Natural killer cell (primary cell): ENCODE measurements around the gene SAE1. TPM values are rescaled to one million over a fixed set of nuclear protein-coding genes. Genes with fewer than 3 reads are reported as not detected.

Experiments used
- ATAC-seq, 3 donors: fragments of 150-1000 bp in 2 of 3; fragments of 200-7000 bp in 1 of 3; cut with Tn5 transposase; 1 replicate in 1 of 3; 2 replicates in 2 of 3; pipeline ENCODE4 v1.10.0; 2021; ENCODE audit warnings: mild to moderate bottlenecking in 2 of 3, moderate library complexity in 2 of 3
- DNase-seq, 2 donors: peaks; one replicate each; pipeline versions ENCODE4 v3.0.0 to v3.0.0-alpha.2; 2013 to 2021; ENCODE audit warnings: mixed read lengths in 1 of 2
- H3K27ac ChIP-seq: one replicate; pipeline ENCODE4 v1.5.1; 2013; ENCODE audit warnings: mild to moderate bottlenecking, low read length
- H3K27me3 ChIP-seq: one replicate; pipeline ENCODE4 v1.6.1; 2013; ENCODE audit warnings: low read length; ENCODE audit not compliant: control insufficient read depth, insufficient read depth
- H3K36me3 ChIP-seq: one replicate; pipeline ENCODE4 v1.6.1; 2013; ENCODE audit warnings: low read length; ENCODE audit not compliant: control insufficient read depth, insufficient read depth
- H3K4me1 ChIP-seq: one replicate; pipeline ENCODE4 v1.6.1; 2013; ENCODE audit warnings: low read length; ENCODE audit not compliant: control insufficient read depth, insufficient read depth
- H3K4me3 ChIP-seq: one replicate; pipeline ENCODE4 v1.5.1; 2013; ENCODE audit warnings: low read length
- H3K9me3 ChIP-seq: one replicate; pipeline ENCODE4 v1.6.1; 2013; ENCODE audit warnings: low read length; ENCODE audit not compliant: control insufficient read depth, insufficient read depth
- H3K27ac Mint-ChIP-seq, 2 donors: one replicate each; pipeline ENCODE4 v1.8.0; 2022; ENCODE audit warnings: mild to moderate bottlenecking in 2 of 2, mixed read lengths in 2 of 2, moderate library complexity in 1 of 2
- H3K27me3 Mint-ChIP-seq, 2 donors: one replicate each; pipeline ENCODE4 v1.8.0; 2022; ENCODE audit warnings: low read depth in 2 of 2, mixed read lengths in 2 of 2
- H3K36me3 Mint-ChIP-seq: one replicate; pipeline ENCODE4 v1.8.0; 2022; ENCODE audit warnings: mixed read lengths
- H3K4me1 Mint-ChIP-seq, 2 donors: one replicate each; pipeline ENCODE4 v1.8.0; 2022; ENCODE audit warnings: mixed read lengths in 2 of 2
- H3K4me3 Mint-ChIP-seq: one replicate; pipeline ENCODE4 v1.8.0; 2022; ENCODE audit warnings: mild to moderate bottlenecking, moderate library complexity, mixed read lengths
- H3K9me3 Mint-ChIP-seq, 2 donors: one replicate each; pipeline ENCODE4 v1.8.0; 2022; ENCODE audit warnings: mixed read lengths in 2 of 2
- CTCF ChIP-seq: fragments of 200-600 bp; IDR thresholded peaks from one replicate; pipeline ENCODE4 v1.8.0; 2022; ENCODE audit warnings: antibody characterized with exemption
- WGBS: methylation state at CpG from one replicate; pipeline ENCODE4 v1.1.7; 2013; ENCODE audit warnings: missing lambda C conversion rate; ENCODE audit not compliant: insufficient coverage; 5-methylcytosine and 5-hydroxymethylcytosine counted together
- intact Hi-C: fragments of 100-400 bp; cut with micrococcal nuclease; formaldehyde crosslinking; loops from one replicate; pipeline ENCODE4 v1.14.2; 2022
- total RNA-seq, 4 donors: library from RNA; stranded (reverse); fragments of 120-200 nt in 1 of 4; gene quantifications; one replicate each; pipeline versions ENCODE4 v1.2.3 to v1.2.4, GENCODE V29; 2013 to 2022

Gene SAE1
- total RNA-seq, 3 donors from 2014 or later (not counting 1 experiment from before 2014, with no cell fraction given): 42.5 to 49.3 (median 46.0) TPM

GRCh38 chr19:47130120-47130588 is 481 bp upstream of the SAE1 start:
- H3K27ac ChIP-seq: no peak overlapping the region
- no peaks in the 10 kb centered on the region for H3K9me3 Mint-ChIP-seq
- H3K4me3 ChIP-seq: peak overlapping the region; percentile 93
- H3K36me3 ChIP-seq: no peaks in the 10 kb centered on the region
- no peaks in the 10 kb centered on the region for H3K9me3 ChIP-seq
- H3K4me1 ChIP-seq: peaks cover 17% of the 10 kb centered on the region
- no peaks in the 10 kb centered on the region for H3K27me3 ChIP-seq
- ATAC-seq (no peak), DNase-seq (no peak)
- no peaks in the 10 kb centered on the region for H3K27me3 Mint-ChIP-seq
- peaks cover 35 to 48% of the 10 kb centered on the region in 2 donors for H3K4me1 Mint-ChIP-seq
- no peak for TF ChIP-seq CTCF
- H3K36me3 Mint-ChIP-seq: peaks cover 8% of the 10 kb centered on the region
- intact Hi-C loops: loop anchor here (2.0 kb wide), 1 partner anchor 17 kb away; the partner anchor contains the start of gene ZC3H4
- WGBS: 79% methylated on average over 8 of the region's 8 CpGs
- peak overlapping the region; percentile 98 for H3K4me3 Mint-ChIP-seq
- peak overlapping the region; percentile 92 to 99 for H3K27ac Mint-ChIP-seq

GRCh38 chr19:47132194-47132852 is 1.7 kb downstream of the SAE1 start:
- Mint-ChIP-seq H3K4me1 (peaks cover 35 to 56% of the 10 kb centered on the region in 2 donors), H3K27ac (peak overlapping the region; percentile 92 to 99), H3K27me3 (no peaks in the 10 kb centered on the region), H3K9me3 (no peaks in the 10 kb centered on the region), H3K36me3 (peaks cover 8% of the 10 kb centered on the region), H3K4me3 (peak overlapping the region; percentile 98)
- Histone ChIP-seq H3K9me3 (no peaks in the 10 kb centered on the region), H3K27ac (no peak overlapping the region), H3K27me3 (no peaks in the 10 kb centered on the region), H3K4me3 (no peak overlapping the region), H3K36me3 (no peaks in the 10 kb centered on the region), H3K4me1 (peaks cover 17% of the 10 kb centered on the region)
- ATAC-seq: no peak
- DNase-seq: no peak
- TF ChIP-seq CTCF: no peak
- WGBS: 86% methylated on average over 5 of the region's 7 CpGs
- intact Hi-C loops: no loop called here

GRCh38 chr19:47133021-47133471 is 2.4 kb downstream of the SAE1 start:
- Histone ChIP-seq H3K27me3 (no peaks in the 10 kb centered on the region), H3K4me1 (peaks cover 17% of the 10 kb centered on the region), H3K27ac (no peak overlapping the region), H3K9me3 (no peaks in the 10 kb centered on the region), H3K4me3 (no peak overlapping the region), H3K36me3 (no peaks in the 10 kb centered on the region)
- no peak for ATAC-seq
- Mint-ChIP-seq H3K4me3 (peak overlapping the region; percentile 7), H3K4me1 (peaks cover 35 to 56% of the 10 kb centered on the region in 2 donors), H3K9me3 (no peaks in the 10 kb centered on the region), H3K27ac (peak overlapping the region; percentile 11 to 22), H3K27me3 (no peaks in the 10 kb centered on the region), H3K36me3 (peaks cover 8% of the 10 kb centered on the region)
- intact Hi-C loops: no loop called here
- 95% methylated on average over 11 of the region's 11 CpGs for WGBS
- no peak for TF ChIP-seq CTCF
- no peak for DNase-seq
